ENCODE measurements around the gene RAB20.

Gene RAB20

GRCh38 chr13:110509971-110510786, 51.3 kb downstream of the RAB20 start:
- no peak for TF ChIP-seq CTCF (IDR thresholded peaks at IDR 0.05; ENCODE audit: insufficient read depth, missing control alignments)
- FAIRE-seq (no peak), DNase-seq (ENCODE audit: insufficient read length, low spot score) (no peak)

GRCh38 chr13:110509478-110509926, 52.0 kb downstream of the RAB20 start:
- DNase-seq (ENCODE audit: insufficient read length, low spot score) (no peak), FAIRE-seq (no peak)
- TF ChIP-seq CTCF (IDR thresholded peaks at IDR 0.05; ENCODE audit: insufficient read depth, missing control alignments): no peak

- FAIRE-seq: no peak
- no peak for DNase-seq (ENCODE audit: insufficient read length, low spot score)
- no peak for TF ChIP-seq CTCF (IDR thresholded peaks at IDR 0.05; ENCODE audit: insufficient read depth, missing control alignments)
Observed at GRCh38 chr13:110507678-110508381, 53.7 kb downstream of the RAB20 start.

GRCh38 chr13:110506859-110507566, 54.5 kb downstream of the RAB20 start:
- no peak for DNase-seq (ENCODE audit: insufficient read length, low spot score)
- FAIRE-seq: no peak
- TF ChIP-seq CTCF (IDR thresholded peaks at IDR 0.05; ENCODE audit: insufficient read depth, missing control alignments): no peak

GRCh38 chr13:110506396-110506795, 55.1 kb downstream of the RAB20 start:
- no peak for FAIRE-seq
- no peak for DNase-seq (ENCODE audit: insufficient read length, low spot score)
- TF ChIP-seq CTCF (IDR thresholded peaks at IDR 0.05; ENCODE audit: insufficient read depth, missing control alignments): no peak

- DNase-seq (ENCODE audit: insufficient read length, low spot score): no peak
- TF ChIP-seq CTCF (IDR thresholded peaks at IDR 0.05; ENCODE audit: insufficient read depth, missing control alignments): no peak
- no peak for FAIRE-seq
Observed at GRCh38 chr13:110505594-110505993, 55.9 kb downstream of the RAB20 start.
